Dedifferentiated amniotic fluid mesenchymal stem cell (primary cell): ENCODE measurements around the gene TPK1.

Source experiments
- DNase-seq: peaks from one replicate; pipeline ENCODE4 v3.0.0-alpha.2; 2016; ENCODE audit errors: extremely low spot score

TPK1 gene

DNA sequence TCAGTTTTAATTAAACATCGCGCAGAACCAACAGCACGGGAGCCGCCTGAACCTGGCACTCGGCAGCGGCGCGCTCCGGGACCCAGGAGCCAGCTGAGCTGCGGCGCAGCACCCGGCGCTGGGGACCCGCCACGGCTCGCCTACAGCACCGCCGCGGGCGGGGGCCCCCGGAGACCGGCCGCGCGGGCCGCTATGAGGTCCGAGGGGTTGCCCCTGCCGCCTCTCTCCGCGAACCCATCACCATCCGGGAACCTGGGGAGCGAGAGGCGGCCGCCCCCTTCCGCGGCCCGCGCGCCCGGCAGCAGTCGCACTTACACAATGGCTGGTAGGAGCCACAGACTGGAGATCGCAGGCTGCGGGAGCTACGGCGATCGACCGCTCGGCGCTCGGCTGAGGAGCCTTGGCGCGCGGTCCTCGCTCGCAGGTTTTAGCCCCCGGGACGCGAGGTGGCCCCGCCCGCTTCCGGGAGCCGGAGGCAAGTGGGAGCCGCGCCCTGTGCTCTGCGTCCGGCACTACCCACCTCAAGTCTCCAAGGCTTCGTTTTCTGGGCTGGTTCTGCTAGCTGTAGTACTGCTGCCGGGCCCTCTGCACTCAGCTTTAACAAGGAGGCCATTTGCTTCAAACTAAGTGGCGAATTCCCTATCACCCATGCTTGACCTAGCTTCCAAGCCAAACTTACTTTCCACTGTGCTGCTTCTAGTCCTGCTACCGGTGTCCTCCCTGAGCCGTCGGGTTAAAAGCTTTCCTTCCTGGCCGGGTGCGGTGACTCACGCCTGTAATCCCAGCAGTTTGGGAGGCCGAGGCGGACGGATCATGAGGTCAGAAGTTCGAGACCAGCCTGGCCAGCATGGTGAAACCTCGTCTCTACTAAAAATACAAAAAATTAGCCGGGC is at the start of gene TPK1:
Gene TPK1 (minus strand): TSS at position 402 of the 893 bp plus-strand sequence. CDS start 451 bp downstream, outside the sequence.
- peak; percentile 77 for DNase-seq

- DNase-seq = no peak
These were observed 49.6 kb upstream of the TPK1 start for GRCh38 chr7:144885478-144885877.

DNA sequence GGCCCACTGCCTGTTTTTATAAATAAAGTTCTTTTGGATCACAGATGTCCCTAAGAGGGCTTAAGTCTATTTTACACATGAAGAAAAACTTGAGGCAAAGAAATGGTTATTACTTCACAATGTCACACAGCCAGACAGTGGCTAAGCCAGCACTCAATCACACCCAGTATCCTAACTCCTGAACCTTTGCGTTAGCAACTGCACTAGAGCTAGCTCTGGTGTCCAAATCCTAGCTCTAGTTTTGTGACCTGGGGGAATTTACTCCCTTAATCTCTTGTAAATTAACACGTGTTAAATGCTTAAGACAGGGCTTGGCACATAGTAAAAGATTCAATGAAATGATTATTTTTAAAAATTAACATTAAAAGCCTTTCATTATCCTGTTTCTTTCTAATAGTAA is 49.0 kb upstream of the TPK1 start:
- DNase-seq = no peak

DNA sequence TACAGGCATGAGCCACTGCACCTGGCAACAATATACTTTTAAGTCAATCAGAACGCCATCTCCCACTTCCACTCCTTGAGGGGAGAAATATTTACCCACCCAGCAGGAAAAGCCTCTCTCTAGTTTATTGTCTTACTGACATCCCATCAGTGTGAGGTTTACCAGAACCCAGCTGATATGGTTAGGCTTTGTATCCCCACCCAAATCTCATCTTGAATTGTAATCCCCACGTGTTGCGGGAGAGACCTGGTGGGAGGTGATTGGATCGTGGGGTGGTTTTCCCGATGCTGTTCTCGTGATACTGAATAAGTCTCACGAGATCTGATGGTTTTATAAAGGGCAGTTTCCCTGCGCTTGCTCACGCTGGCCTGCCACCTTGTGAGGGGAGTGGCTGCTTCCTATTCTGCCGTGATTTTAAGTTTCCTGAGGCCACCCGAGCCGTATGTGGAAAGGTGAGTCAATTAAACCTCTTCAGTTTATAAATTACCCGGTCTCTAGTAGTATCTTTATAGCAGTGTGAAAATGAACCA is 37.5 kb upstream of the TPK1 start:
- DNase-seq = no peak

DNA sequence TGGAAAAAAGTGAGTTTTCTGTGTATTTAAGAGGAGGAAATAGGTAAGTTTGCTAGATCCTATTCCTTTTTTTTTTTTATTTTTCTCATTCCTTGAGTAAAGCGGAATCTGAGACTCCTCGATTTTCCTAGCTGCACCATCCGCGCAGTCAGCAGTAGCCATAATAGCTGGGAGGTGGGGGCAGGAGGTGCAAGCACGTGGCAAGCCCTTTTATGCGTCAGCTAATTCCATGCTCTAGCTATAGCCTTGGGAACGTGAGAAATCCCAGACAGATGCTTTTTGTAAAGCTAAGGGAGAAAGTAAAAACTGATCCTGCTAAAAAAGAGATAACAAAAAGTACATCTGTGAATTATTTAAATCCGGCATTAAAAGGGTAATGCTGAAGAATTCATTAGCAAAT is 33.2 kb upstream of the TPK1 start:
- DNase-seq = no peak

DNA sequence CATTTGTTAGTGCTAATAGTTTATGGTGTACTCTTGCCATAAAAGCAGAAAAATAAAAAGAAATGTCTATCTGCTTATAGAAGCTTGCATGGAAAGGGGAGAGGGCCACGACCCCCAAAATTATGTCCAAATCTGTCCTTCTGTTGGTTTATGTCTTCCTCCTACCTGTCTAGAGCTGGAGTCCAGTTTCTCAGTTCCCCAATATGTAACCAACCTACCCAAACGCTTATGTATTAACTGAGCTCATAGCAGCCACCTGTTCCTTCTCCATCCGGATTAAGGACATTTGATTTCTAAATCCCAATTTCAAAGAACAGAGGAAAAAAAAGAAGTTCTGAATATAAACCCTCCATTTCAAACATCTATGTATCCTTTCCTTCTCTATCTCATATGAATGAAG is 30.3 kb upstream of the TPK1 start:
- DNase-seq = no peak

GRCh38 chr7:144863320-144863647 is 27.4 kb upstream of the TPK1 start:
- DNase-seq = no peak

DNA sequence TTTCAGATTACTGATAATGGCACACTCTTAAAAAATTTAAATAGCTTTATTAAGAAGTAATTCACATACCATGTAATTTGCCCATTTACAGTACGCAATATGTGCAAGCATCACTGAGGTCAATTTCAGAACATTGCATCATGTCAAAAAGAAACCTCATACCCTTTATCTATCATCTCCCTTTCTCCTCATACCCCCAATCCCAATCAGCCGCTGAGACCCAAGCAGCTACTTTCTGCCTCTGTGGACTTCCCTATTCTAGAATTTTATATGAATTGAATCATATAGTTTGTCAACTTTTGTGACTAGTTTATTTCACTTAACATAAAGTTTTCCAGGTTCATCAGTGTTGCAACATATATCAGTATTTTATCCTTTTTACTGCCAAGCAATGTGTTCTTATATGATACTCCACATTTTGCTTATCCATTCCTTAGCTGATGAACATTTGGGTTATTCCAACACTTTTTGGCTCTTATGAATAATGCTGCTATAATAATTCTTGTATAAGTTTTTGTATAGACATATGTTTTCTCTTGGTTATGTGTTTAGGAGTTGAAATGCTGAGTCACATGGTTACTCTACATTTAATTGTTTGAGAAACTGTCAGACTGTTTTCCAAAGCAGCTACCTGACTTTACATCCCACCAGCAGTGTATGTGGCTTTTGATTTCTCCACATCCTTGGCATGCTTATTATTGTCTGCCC is 26.9 kb upstream of the TPK1 start:
- no peak for DNase-seq

GRCh38 chr7:144859739-144860138 is 23.9 kb upstream of the TPK1 start:
- DNase-seq = no peak

DNA sequence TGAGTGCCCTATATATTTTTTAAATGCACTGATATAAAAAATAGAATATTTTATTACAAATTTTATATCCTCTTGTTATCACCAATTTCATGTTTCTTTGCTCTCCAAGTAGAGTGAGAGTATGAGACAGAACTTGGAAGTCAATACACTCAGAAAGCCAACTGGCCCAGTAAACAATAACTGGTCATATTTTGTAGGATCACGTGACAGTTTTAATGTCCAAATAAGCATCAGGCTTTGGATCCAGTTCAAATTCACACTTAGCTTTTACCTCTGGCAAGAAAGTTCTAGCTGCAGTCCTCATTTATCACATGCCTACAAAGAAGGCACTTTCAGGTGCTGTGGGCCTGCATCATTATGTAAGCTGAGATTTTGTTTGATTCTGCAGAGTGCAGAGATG is 21.6 kb upstream of the TPK1 start:
- DNase-seq = no peak

DNA sequence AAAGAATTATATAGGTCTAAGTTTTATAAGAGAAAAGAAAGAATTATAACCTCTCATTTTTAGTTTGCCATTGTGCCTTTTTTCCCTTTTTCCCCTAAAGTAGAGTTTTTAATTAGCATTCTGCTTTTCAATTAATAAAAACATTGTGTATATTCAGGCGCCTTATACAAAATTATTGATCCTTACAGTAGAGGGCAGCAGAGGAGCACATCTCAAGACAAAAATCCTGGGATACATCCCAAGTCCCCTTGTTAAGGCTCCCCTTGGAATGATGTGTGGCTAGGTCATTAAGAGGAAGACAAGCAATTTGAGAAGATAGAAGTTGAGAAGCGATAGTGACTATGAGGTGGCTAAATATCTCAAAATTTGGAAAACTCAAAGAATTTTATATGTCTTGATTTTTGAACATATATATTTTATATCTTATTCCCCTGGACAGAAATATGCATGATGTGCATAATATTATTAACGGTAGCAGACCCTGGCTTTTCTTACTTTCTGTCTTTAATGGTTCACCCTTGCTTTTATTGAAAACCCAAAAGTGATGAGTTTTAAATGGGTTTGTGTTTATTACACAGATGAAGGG is 19.1 kb upstream of the TPK1 start:
- no peak for DNase-seq

GRCh38 chr7:144853542-144853941 is 17.7 kb upstream of the TPK1 start:
- DNase-seq = no peak

DNA sequence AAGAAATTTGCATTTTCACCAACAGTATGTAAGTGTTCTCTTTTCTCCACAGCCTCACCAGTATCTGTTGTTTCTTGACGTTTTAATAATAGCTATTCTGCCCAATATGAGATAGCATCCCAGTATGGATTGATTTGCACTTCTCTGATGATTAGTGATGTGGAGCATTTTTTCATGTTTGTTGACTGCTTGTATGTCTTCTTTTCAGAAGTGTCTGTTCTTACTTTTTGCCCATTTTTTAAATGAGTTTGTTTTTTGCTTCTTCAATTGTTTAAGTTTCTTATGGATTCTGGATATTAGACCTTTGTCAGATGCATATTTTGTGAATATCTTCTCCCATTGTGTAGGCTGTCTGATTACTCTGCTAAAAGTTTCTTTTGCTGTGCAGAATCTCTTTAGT is 12.2 kb upstream of the TPK1 start:
- no peak for DNase-seq

- DNase-seq = no peak
These were observed 6.6 kb upstream of the TPK1 start for GRCh38 chr7:144842377-144842851.

GRCh38 chr7:144836545-144836842 is 641 bp upstream of the TPK1 start:
- no peak for DNase-seq

DNA sequence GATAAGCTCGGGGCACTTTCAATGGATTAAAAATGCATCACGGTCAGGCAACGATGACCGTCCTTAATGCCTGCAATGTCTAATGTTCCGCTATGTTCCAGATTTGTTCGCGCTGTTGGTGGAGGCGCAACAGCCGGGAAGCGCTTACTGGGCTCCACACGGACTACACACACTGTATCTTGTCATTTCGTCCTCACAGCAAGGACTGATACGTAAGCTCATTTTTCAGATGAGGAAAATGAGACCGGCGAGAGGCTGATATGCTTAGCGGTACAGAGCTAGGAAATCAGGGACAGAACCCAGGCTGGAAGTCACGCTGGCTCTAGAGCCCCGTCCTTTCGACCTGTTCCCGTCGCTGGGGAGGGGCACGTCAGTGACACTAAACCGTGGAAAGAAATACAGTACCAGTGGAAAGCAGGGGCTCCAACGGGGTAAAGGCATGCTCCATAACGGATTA is 670 bp downstream of the TPK1 start:
- peak; percentile 17 for DNase-seq

- DNase-seq = no peak
These were observed 1.2 kb downstream of the TPK1 start for GRCh38 chr7:144834641-144835144.

DNA sequence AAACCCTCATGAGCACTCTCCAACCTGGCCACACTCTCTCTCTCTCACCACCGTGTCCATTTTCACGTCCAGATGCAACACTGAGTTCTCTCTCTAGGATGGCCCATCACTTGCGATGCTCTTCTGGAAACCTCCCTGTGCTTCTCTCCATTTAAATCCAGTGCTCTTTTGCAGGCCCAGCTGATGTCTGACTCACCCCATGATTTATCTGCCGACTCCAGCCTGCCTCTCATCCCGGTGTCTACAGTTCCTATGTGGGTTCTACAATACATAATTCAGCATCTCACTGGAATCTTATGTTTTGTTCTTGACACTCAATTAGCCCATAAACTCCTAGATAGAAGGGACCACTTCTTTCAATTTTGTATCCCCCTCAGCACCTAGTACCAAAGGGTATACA is 5.0 kb downstream of the TPK1 start:
- no peak for DNase-seq

DNA sequence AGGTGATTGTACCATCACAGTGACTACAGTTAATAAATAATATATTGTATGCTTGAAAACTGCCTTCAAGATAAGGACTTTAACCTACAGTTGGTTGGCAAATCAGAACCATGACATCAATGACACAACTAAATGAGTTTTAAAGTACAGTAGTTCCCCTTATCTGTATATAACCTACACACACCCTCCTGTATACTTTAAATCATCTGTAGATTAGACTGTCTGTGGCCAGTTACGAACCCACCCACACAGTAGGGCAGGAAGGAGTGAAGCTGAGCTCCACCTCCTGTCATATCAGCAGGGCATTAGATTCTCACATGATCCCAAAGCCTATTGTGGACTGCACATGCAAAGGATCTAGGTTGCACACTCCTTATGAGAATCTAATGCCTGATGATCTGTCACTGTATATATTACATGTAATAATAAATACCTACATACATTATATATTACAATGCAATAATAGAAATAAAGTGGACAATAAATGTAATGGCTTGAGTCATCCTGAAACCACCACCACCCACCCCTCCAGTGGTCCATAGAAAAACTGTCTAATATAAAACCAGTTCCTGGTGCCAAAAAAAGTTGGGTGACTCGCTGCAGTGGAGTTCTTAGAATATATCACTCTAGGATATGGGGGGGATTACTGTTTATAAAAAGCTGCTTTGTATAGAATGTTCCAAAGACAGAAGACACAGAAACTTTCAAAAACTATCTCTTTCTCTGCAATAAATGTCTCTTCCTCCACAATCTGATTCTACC is 5.6 kb downstream of the TPK1 start:
- no peak for DNase-seq

GRCh38 chr7:144827621-144828020 is 8.2 kb downstream of the TPK1 start:
- no peak for DNase-seq

GRCh38 chr7:144826208-144826607 is 9.6 kb downstream of the TPK1 start:
- no peak for DNase-seq

- peak; percentile 83 for DNase-seq
These were observed 11.5 kb downstream of the TPK1 start for GRCh38 chr7:144824360-144824759.
